GM12872 (cell line): ENCODE results near the gene SEMA4C.
A peak's percentile ranks its signal among the peaks of the same experiment; 100 is the strongest.

ENCODE experiments used
- TF ChIP-seq, protein P1 (sequence below): IDR thresholded peaks from 3 replicates; pipeline ENCODE4 v1.5.1; 2011; ENCODE audit warnings: low read depth, mild to moderate bottlenecking, low read length, moderate library complexity; ENCODE audit not compliant: insufficient read depth

Gene SEMA4C

DNA sequence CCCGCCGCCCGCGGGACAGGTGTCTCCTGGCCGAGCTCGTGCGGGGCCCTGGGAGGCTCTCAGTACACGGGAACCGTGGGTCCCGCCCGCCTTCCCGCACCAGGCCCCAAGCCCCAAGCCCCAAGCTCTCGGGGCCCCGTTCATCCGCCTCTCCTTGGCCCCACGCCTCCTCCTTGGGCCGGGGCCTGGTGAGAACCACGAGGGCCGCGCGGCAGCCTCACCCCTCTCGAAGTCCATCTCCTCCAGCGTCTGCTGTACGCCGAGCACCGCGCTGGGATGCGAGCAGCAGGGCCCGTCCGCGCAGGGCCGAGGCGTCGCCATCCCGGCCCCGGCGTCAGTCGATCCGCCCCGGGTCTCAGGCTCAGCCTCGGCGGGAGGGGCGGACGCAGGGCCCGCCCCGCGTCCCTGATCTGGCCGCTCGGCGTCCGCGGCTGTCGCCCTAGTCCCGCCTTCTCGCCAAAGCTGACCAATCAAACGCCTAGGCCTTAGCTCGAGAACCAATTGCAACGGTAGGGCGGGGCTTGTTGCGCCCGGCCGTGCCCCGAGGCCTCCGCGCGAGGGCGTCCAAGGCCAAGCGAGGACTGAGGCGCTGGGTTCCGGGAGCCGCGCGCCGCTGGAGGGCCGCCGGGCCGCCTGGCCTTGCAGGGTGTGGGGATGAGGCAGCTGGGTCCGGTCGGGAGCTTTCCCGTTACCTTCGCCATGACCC, 12.1 kb downstream of the SEMA4C start, which contains the start of gene ANKRD39:
TSS of gene ANKRD39 (minus strand) at position 350 of the 706 bp plus-strand sequence. CDS start at position 321, 29 bp downstream.
- TF ChIP-seq, protein P1, sequence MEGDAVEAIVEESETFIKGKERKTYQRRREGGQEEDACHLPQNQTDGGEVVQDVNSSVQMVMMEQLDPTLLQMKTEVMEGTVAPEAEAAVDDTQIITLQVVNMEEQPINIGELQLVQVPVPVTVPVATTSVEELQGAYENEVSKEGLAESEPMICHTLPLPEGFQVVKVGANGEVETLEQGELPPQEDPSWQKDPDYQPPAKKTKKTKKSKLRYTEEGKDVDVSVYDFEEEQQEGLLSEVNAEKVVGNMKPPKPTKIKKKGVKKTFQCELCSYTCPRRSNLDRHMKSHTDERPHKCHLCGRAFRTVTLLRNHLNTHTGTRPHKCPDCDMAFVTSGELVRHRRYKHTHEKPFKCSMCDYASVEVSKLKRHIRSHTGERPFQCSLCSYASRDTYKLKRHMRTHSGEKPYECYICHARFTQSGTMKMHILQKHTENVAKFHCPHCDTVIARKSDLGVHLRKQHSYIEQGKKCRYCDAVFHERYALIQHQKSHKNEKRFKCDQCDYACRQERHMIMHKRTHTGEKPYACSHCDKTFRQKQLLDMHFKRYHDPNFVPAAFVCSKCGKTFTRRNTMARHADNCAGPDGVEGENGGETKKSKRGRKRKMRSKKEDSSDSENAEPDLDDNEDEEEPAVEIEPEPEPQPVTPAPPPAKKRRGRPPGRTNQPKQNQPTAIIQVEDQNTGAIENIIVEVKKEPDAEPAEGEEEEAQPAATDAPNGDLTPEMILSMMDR, result peak; percentile 74

DNA sequence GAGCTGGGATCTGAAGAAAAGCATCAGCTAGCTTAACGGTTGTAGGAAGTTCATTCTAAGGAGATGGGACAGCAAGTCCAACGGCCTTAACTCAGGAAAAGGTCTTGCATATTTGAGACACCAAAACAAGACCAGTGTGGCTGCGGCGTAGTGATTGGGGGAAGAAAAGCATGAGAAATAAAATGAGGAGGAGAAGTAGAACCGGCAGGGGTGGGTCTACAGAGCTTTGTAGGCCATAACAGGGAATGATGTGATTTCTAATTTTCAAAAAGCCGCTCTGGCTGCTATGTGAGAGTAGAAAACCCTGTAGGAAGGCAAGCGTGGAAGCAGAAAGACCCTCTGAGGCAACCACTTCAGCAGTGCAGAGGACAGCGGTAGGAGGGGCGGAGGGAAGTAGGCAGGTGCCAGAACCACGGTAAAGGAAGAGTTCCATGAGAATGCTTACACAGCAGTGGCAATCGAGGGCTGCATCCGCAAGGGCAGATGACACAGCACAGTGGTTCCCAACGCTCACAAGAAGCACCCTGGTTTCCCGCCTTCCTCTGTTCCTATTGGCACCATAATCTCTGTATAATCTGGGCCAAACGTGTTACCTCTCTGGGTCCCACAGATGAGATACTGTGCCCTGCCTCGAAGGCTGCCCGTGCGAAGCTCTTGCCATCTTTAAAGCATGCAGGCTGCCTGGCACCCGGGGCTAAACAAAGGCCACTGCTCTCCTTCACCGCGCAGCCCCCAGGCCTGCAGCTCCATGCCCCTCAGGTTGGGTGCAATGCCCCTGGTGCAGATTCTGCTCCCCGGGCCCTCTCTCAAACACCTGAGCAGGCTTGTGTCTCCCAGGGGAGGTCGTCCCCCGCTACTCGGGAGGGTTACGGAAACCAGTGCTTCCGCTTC, 12.9 kb downstream of the SEMA4C start:
- TF ChIP-seq, protein P1, result no peak

DNA sequence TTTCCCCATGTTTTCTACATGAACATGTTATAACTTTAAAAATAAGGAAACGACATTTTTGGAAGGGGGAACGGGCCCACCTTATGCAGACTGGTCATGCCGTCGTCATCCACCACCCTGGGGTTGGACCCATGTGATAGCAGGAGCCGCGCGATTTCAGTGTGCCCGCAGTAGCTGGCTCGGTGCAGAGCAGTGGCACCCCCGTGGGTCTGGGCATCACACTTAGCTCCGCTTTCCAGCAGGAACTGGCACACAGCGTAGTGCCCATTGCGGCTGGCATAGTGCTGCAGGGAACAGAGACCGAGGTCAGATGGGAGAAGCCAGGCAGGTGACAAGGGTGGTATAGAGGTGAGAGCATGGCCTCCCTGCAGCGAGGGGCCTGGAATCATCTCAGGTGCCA, 16.6 kb downstream of the SEMA4C start:
- TF ChIP-seq, protein P1, result no peak

DNA sequence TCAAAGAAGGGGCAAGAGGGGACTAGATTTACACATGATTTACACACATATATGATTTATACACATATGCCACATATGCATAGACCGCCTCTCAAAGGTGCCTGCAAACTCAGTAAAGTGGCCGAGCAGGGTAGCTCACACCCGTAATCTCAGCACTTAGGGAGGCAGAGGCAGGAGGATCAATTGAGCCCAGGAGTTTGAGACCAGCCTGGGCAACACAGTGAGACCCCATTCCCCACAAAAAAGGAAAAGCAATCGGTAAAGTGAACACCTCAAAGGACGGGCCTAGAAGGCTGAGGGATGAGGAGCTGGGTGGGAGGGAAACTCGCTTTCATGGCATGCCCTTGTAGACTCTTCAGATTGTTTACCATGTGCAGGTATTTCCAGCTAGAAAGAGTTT, 17.2 kb downstream of the SEMA4C start:
- TF ChIP-seq, protein P1, result no peak

DNA sequence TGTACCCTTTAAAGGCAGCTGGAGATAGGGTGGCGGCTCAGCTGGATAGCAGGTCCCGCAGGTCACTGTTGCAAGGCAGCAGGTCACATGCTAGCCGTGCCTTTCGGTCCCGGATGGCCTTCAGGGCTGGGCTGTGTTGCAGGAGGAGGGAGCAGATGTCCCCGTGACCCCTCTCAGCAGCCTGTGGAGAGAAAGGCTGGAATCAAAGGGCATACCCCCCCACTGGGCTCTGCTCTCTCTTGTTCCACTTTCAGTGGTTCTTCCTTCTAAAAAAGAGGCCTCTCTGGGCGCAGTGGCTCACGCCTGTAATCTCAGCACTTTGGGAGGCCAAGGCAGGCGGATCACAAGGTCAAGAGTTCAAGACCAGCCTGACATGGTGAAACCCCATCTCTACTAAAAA, 21.6 kb downstream of the SEMA4C start:
- TF ChIP-seq, protein P1, result no peak

DNA sequence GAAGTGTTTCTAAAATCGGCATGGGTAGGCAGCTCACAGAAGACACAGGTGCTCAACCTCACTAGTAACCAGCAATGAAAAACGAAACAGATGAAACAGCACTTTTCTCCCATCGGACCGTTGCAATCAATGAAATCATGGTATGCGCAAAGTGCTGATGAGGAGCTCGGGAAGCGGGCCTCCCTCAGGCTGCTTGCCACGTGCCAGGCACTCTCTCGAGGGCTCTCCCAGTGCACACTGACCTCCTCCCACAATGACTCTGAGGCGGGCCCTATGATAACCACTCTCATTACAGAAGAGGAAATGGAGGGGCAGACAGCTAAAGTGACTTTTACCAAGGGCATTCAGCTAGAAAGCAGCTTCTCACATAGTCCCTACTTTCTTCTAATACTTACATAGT, 22.3 kb downstream of the SEMA4C start:
- TF ChIP-seq, protein P1, result no peak

DNA sequence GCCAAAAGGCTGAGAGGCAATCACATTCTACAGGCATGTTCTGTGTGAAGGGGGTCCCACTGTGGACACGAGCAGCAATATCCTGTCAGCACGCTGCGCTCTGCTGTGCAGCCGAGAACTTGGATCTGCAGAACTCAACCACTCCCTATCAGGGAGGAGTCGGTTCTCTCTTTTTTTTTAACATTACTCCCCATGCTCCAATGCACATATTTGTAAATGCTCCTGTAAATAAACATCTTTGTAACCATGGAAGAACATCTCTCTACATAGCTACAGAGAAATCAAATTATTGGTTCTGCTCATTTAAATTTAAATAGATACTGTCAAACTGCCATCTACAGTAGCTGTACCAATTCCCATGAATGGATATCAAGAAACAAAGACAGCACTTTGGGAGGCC, 23.1 kb downstream of the SEMA4C start:
- TF ChIP-seq, protein P1, result no peak
